ENCODE measurements around the gene POLN. TPM values are rescaled to one million over a fixed set of nuclear protein-coding genes. Genes with fewer than 3 reads are reported as not detected.

The POLN gene
- polyA plus RNA-seq, 4 donors = 2.3 to 6.7 (median 3.3) TPM

DNA sequence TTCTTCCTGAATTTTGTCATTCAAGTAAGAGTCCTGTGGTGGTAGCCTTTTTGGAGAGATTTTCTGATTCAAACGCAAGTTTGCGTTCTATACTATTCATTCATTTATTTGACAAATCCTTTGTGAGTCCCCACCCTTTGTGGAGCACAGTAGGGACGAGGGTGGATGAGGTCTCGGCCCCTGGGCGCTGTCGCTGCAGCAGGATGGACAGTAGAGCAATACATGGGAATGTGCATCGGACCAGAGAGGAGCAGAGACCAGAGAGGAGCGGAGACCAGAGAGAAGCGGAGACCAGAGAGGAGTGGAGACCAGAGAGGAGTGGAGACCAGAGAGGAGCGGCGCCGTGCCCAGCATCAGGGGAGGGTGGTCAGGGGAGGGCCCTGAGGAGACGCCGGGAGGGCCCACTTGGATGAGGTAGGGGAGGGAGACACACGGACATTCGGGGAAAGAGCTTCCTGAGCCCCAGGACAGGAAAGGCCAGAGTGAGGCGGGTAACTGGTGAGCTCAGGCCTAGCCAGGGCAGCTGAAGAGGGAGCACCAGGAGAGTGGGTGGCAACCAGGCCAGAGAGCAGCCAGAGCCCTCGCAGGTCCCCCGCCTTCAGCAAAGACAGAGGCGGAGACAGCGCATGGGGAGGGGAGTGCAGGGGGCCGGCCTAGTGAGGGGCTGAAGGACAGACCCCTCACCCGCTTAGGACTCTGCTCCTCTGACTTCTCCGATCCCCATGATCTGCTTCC lies 115.4 kb downstream of the POLN start:
- DNase-seq (ENCODE audit: low read depth in 4 of 4, low spot score in 3 of 4) = no peak

DNA sequence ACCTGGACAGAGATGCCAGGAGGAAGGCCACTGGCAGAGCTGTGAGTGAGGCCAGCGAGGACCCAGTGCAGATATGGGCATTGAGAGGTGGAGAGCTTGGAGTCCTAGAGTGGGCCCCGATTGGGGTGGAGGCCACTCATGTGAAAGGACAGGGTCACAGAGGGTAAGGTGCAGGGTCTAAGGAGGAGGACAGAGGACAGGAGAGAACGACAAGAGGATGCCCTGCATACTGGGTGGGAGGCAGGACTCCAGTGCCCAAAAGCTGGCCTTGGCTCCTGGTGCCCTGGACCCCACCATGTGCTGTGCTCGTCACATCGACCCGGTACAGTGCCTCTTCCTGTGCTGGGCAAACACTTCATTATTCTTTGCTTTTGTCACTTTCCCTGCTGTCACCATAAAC lies 116.1 kb downstream of the POLN start:
- no peak for DNase-seq (ENCODE audit: low read depth in 4 of 4, low spot score in 3 of 4)

DNA sequence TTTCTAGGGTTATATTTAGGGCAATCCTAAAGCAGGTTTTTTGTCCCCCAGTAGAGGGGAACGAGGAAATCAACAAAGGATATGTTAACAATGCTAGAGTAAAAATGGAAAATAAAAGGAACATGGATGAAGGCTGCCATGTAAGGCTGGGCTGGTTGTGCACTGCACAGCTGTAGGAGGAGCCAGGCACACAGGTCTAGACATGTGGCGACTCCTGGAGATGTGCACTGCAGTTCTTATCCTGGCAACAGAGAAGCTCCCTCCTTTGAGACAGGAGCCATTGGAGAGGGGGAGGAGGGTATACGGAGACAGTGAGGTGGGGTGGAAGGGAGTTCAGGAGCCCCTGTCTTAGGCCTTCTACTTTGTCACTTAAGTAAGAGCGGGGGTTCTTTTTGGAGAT lies 116.9 kb downstream of the POLN start:
- DNase-seq (ENCODE audit: low read depth in 4 of 4, low spot score in 3 of 4) = no peak

DNA sequence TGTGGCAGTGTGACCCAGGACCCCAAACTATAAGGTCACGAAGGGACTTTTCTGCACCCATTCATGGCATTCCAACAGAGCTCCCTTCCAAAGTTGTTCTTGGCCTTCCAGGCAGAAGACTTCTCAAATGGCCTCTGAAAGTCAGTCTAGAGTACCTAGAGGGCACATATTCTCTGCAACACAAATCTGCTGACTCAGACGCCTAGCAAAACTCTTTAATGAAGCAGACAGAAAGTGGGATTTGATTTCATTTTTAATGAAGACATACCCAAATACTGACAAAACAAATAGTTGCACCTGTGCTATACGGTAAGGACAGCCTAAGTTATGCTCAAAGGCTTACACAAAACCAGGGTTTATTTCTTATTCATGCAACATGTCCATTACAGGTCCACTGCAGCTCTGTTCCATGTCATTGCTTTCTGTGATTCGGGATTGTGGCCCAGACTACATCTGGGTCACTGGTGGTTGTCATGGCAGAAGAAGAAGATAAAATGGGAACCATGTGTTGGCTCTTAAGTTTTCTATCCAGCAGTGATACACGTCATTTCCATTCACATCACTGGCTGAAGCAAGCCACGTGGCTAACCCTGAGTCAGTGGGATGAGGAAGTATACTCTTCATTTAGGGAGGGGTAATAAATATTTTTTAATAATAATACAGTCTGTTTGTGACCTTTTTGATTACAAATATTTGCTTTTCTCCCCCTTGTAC lies 125.1 kb downstream of the POLN start:
- DNase-seq (ENCODE audit: low read depth in 4 of 4, low spot score in 3 of 4) = no peak

DNA sequence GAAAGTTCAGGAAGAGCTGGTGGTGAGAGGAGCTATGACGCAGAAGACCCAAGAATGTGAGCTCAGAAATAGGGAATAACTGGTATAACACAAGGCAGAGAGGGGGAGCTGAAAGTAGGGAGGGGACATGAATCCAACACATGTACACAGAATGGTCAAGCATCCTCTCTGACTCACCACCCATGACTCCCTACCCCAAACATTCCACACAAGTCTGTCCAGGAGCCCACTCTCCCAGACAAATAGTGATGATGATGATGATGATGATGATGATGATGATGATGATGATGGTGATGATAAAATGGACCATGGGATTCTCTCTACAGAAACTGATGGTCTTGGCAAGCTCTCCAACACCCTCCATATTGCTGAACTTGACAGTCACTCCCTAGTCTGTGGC lies 136.4 kb downstream of the POLN start:
- no peak for DNase-seq (ENCODE audit: low read depth in 4 of 4, low spot score in 3 of 4)

DNA sequence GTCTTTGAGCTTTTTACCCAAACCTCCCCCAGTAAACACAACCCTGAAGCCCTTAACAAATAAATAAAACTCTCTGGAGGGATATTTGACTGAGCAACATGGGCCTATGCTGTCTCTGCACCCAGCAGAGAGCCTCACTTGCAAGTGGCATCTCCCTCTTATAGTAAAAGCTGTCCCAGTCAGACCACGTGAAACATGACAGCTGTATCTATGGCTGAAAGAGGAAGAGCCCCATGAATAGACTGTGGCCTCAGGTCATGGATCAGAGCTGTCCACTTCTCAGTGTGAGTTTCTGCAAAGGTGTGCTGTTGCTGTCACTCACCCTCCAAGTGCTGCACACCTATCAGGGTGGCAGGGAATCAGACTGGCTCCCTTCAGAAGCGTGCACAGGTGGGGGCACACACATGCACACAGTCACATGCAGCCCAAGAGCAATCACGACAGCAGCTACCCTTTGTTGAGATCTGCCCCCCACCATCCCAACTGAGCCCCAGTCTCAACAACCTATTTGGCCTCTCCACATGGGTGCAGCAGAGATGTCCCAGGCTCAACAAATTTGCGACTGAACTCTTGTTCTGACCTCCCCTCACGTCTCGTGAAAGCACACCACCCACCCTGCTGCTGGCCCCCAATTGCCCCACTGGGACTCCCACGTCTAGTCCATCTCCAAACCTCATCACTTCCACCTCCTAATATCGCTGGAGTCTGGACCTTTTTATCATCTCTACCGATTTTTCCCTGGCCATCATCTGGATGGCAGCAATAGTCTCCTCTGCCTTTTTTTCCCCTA lies 137.2 kb downstream of the POLN start:
- no peak for DNase-seq (ENCODE audit: low read depth in 4 of 4, low spot score in 3 of 4)

DNA sequence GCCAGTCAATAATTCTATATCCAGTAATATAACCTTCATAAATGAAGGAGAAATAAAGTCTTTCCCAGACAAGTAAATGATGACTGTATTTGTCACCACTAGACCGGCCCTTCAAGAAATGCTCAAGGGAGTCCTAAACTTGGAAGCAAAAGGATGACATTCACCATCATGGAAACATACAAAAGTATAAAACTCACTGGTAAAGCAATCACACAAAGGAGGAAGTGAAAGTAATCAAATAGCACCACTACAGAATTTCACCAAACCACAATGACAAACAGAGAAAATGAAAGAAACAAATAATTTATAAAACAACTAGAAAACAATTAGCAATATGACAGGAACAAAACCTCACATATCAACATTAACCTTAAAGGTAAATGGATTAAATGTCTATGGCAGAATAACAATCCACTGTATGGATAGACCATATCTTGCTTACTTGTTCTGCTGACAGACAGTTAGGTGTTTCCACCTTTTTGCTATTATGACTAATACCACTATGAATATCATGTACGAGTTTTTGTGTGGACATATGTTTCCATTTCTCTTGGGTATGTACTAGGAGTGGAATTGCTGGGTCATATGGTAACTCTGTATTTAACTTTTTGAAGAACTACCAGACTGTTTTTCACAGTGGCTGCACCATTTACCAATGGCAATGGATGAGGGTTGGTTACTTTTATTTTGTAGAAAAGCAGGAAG lies 137.9 kb downstream of the POLN start:
- DNase-seq (ENCODE audit: low read depth in 4 of 4, low spot score in 3 of 4) = no peak

DNA sequence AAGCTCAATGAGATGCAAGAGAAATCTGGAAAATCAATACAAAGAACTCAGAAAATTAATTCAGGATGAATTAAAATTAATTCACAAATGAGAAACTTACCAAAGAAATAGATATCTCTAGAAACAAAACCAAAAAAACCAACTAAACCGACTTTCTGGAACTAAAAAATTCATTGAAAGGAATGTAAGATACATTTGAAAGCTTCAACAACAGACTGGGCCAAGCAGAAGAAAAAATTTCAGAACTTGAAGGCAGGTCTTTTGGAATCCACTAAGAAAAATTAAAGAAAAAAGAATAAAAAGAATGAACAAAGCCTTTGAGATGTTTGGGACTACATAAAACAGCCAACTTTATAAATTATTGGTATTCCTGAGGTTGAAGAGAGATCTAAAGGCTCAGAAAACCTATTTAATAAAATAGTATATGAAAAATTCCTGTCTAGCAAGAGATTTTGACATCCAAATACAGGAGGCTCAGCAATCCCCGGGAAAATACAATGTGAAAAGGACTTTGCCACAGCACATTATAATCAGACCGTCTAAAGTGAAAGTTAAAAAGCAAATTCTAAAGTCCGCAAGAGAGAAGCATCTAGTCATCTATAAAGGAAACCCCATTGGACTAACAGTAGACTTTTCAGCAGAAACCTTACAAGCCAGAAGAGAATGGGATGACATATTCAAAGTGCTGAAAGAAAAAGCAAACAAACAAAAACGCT lies 138.6 kb downstream of the POLN start:
- no peak for DNase-seq (ENCODE audit: low read depth in 4 of 4, low spot score in 3 of 4)

DNA sequence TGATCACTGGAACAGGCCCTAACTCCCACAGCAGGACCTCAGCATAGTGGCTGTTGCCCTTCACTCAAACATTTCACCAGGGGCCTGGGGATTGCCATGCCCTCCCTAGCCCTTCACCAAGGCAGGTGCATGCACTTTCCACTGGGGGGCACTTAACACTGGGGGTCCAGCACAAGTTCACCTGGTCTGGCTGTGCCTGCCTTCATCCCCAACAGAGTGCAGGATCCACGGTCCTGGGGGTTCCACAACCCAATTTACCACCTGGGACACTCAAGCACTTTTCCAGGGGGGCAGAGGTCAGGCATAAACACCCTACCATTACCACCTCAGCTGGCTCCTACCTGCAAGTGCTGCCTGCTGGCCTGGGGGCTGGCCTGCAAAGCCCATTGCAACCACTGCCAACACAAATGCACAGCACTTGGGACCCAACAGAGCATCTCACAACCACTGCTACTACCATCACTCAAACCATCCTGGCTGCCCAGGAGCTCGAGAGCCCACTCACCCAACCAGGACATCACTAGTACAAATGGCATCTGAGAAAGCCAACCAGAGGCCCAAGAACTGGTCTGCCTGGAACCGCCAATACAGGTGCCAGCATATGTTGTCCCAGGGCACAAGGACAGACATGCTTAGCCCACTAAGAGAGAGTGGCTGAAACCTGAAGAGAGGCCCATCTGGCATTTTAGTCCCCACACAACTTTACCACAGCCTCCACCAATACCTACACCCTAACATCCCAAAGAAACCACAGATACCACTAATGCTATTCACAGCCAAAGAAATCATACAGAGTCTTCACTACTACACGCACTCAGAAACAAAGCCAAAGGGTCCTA lies 139.7 kb downstream of the POLN start:
- DNase-seq (ENCODE audit: low read depth in 4 of 4, low spot score in 3 of 4) = no peak

DNA sequence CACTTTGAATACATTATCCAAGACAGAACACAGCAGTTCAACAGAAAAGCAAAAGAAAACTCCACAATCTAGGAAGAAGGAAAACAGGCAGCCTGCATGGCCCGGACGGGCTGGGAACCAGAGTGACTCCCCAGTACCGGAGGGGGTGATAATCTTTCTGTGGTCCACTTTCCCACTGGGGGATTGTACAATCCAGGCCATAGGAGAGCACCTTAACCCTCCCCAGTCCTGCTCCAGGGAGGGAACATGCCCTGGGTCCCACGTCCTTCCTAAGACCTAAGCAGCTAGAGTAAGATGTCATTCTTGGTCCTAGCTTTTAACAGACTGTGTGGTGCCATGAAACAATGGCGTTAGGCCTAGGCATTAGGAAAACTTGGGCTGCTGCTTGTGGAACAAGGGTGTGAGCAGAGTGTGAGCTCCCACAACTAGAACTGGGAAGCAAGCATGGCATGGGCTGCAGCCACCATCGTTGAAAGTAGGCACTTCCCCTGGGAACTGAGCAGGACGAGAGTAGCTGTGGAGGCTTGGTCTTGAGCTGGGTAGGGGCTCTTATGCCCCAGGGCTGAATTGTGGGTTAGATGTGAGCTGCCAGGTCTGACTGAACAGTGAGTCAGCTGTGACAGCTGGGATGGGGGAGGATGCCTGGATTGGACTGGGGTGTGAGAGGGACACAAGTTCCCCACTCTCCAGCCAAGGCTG lies 140.4 kb downstream of the POLN start:
- no peak for DNase-seq (ENCODE audit: low read depth in 4 of 4, low spot score in 3 of 4)

DNA sequence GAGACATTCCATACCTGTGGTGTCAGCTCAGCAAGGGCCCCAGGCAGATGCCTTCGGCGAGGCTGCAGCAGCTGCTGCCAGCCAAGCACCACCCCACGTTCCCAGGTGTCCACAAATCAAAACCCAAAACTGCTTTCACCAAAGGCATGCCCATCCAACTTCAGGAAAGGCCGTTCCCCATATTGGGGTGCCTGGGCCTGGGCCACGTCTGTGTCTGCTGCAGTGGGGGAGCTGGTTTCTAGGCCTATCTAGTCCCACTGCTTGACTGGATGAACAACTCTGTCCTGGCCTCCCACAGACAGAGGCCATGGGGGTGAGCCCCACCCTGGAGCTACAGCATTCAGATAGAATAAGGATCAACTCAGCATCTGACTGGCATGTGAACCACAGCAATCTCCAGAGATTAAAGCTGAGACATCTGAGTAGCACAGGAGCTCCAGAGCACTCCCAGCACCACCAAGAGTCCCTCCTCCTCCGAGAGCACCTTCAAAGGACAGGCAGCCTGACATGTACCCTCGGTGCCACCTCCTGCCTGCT lies 145.8 kb downstream of the POLN start:
- DNase-seq (ENCODE audit: low read depth in 4 of 4, low spot score in 3 of 4) = no peak

DNA sequence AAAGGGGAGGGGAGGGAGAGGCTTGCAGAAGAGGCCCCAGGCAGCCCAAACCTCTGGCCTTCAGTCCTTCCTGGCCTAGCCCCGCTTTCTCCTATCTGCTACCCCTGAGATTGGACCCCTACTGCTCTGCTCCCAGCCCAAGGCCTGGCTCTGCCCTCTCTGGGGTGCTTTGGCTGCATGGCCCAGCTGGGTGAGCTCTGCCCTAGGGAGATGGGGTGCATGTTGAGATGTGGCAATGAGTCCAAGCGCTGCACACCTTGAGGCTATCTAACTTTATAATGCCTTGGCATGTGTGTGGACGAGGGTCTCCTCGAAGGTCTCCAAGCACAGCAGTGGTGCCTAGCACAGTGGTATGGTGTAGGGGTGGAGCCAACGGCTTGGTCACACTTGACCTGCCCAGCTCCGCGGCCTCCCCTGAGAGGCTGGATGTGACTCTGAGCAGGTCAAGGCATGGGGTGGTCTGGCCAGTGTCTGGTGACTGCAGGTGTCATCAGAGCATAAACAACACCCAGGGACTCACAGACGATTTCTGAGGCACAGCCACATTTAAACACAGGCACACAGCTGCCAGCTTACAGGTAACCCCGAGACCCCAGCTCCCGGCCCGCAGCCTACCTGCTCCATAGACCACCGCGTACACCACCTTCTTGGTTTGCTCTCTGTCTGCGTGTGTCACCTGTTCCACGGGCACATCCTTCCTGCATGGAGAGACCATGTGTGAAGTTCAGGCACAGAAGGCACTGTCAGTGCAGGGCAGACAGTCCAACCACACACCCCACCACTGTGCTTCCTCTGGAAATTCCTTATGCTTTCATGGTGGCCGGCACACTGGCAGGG lies 146.5 kb downstream of the POLN start:
- no peak for DNase-seq (ENCODE audit: low read depth in 4 of 4, low spot score in 3 of 4)

DNA sequence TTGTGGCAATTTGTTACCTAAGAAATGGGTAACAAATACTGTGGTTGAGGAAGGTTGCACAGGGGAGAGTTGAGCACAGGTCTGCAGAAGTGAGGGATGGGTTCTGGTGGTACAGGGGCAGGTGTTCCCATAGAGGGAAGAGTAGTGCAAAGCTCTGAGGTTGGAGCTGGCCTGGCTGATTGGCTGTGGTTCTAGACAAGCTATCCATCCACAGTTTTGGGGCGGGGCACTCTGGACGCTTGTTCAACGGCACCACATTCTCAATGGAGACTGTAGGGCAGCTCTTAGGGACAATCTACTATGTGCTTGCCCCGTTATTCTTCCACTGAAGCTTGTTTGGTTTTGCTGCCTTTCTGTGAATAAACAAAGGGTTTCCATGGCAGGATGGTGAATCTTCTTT lies 147.4 kb downstream of the POLN start:
- DNase-seq (ENCODE audit: low read depth in 4 of 4, low spot score in 3 of 4) = no peak

DNA sequence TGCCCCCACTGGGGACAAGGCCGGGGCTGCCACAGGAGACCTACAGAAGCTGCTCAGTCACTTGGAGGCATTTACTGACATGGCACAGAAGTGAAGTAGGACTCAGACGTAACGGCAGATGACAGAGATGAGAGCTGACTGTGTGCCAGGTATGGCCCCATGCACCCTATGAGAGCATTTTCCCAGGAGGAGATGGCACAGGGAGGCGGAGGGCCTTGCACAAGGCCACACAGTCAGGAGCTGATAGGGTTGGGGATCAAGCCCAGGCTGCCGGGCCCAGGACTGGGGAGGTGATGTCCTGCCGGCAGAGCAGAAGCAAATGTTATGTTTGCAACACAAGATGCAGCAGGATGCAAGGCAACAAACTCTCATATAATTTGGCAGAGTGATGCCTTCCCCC lies 148.7 kb downstream of the POLN start:
- no peak for DNase-seq (ENCODE audit: low read depth in 4 of 4, low spot score in 3 of 4)

DNA sequence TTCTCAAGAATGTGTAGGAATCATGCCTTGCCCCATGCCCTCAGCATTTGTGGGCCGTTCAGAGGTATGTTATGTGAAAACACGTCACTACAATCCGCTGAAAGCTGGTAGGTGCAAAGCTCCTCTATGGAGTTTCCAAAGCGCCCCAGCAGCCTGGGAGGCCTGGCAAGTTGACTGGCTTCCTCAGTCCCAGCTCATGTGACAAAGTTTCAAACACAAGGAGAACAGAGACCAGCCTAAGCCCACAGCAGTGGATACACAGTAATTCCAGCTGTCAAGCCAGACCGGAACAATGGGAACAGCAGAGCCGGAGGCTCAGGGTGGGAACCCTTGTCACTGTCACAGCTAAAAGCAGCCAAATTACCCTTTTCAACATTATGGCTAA lies 149.3 kb downstream of the POLN start:
- no peak for DNase-seq (ENCODE audit: low read depth in 4 of 4, low spot score in 3 of 4)

DNA sequence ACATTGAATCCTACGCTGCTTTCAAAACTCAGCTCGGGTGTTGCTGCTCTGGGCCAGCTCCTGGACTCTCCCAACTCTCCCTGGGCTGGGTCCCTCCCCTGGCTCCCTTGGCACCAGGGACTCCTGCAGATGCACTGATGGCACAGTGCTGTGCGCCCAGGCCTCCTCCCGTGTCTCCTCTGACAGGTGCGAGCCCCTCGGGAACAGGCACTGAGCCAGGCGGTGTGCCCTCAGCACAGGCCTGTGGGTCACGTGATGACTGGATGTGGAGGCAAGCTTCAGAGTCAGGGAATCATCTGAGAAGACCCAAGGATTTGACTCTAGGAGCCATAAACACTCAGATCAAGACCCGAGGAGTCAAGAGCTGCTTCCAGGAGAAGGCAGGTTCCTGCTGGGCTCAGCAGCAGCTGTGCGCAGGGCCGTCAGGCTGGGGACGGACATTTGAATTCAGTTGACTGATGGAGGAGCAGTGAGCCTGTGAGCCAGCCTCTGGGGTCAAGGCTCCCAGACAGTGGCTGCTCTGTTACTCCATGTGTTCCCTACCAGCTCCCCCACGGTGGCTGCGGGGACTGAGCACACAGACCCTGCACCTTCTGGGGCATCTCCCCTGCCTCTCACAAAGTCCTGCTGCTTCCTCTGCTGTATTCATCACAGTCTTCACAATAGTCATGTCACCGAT lies 149.8 kb downstream of the POLN start:
- DNase-seq (ENCODE audit: low read depth in 4 of 4, low spot score in 3 of 4) = no peak

DNA sequence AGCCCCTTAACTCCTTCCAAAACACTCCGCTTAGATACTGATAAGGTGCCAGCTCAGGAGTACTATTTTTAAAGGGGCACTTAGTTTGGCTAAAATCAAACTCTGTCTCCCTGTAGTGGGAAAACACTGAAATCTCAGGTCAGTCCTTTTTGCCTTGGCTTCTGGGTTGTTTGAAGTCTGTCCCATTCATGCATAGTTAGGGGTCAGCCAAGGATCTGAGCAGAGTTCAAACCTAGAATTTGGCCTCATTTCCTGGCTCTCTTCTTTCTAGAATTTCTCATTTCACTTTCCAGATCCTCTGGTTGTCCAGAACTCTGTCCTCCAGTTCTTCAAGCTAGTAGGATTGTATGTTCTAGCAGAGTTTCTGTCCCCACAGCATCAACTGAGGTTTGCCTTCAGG lies 151.3 kb downstream of the POLN start:
- no peak for DNase-seq (ENCODE audit: low read depth in 4 of 4, low spot score in 3 of 4)
